Measurements from ENCODE around the gene P2RY6. TPM values are rescaled to one million over a fixed set of nuclear protein-coding genes. Genes with fewer than 3 reads are reported as not detected.

The P2RY6 gene
- total and polyA plus RNA-seq, 12 donors: 0.83 to 13.0 (median 1.8) TPM

- intact Hi-C loops (cut with DNase I): no loop called here
- TF ChIP-seq CTCF (IDR thresholded peaks at IDR 0.05): peak in 6 of 9 donors; percentile 19 to 52 (median 34)
- H3K9me3 ChIP-seq: no peaks in the 10 kb centered on the region
- H3K4me1 ChIP-seq: peaks cover 48 to 98% (median 92%) of the 10 kb centered on the region in 9 donors
- DNase-seq (no peak), ATAC-seq (peak in 1 of 8 donors; percentile 4)
- 54 to 64% methylated on average over 3 of the region's 3 CpGs for WGBS, 2 donors
- peaks cover 0 to 9% (median 0%) of the 10 kb centered on the region in 9 donors for H3K36me3 ChIP-seq
- no peaks in the 10 kb centered on the region for H3K27me3 ChIP-seq
- peak overlapping the region; percentile 28 to 79 (median 57) for H3K27ac ChIP-seq
- no peak overlapping the region for H3K4me3 ChIP-seq
Observed at GRCh38 chr11:73330569-73331093, 58.5 kb downstream of the P2RY6 start.

GRCh38 chr11:73331138-73331916 lies 59.2 kb downstream of the P2RY6 start:
- H3K9me3 ChIP-seq: no peaks in the 10 kb centered on the region
- ATAC-seq (peak in 1 of 8 donors; percentile 21), DNase-seq (peak in 1 of 2 donors; percentile 57)
- TF ChIP-seq CTCF (IDR thresholded peaks at IDR 0.05): no peak
- H3K4me3 ChIP-seq: no peak overlapping the region
- H3K27ac ChIP-seq: peak overlapping the region; percentile 28 to 79 (median 57)
- no peaks in the 10 kb centered on the region for H3K27me3 ChIP-seq
- H3K4me1 ChIP-seq: peaks cover 48 to 98% (median 90%) of the 10 kb centered on the region in 9 donors
- intact Hi-C loops (cut with DNase I): no loop called here
- H3K36me3 ChIP-seq: peaks cover 0 to 7% (median 0%) of the 10 kb centered on the region in 9 donors
- 47 to 50% methylated on average over 4 of the region's 4 CpGs for WGBS, 2 donors

GRCh38 chr11:73333173-73333572 lies 61.0 kb downstream of the P2RY6 start:
- Histone ChIP-seq H3K27ac (peak overlapping the region in 9 of 10 donors; percentile 62 to 90 (median 80)), H3K27me3 (no peaks in the 10 kb centered on the region), H3K9me3 (no peaks in the 10 kb centered on the region), H3K4me1 (peaks cover 37 to 95% (median 73%) of the 10 kb centered on the region in 9 donors), H3K36me3 (peaks cover 0 to 13% (median 0%) of the 10 kb centered on the region in 9 donors), H3K4me3 (no peak overlapping the region)
- 79 to 84% methylated on average over 11 of the region's 11 CpGs for WGBS, 2 donors
- TF ChIP-seq CTCF (IDR thresholded peaks at IDR 0.05): no peak
- intact Hi-C loops (cut with DNase I): no loop called here
- ATAC-seq (no peak), DNase-seq (no peak)

GRCh38 chr11:73333640-73334383 lies 61.7 kb downstream of the P2RY6 start:
- Histone ChIP-seq H3K9me3 (no peaks in the 10 kb centered on the region), H3K36me3 (peaks cover 0 to 13% (median 0%) of the 10 kb centered on the region in 9 donors), H3K27me3 (no peaks in the 10 kb centered on the region), H3K4me1 (peaks cover 37 to 95% (median 66%) of the 10 kb centered on the region in 9 donors), H3K4me3 (peak overlapping the region in 2 of 10 donors; percentile 16 to 17), H3K27ac (peak overlapping the region; percentile 45 to 90 (median 78))
- TF ChIP-seq CTCF (IDR thresholded peaks at IDR 0.05): no peak
- WGBS, 2 donors: 61% methylated on average over 4 of the region's 4 CpGs
- intact Hi-C loops (cut with DNase I): loop anchor here in 3 of 10 donors (1.0 to 2.0 kb wide), 2 partner anchors 27 kb away; no protein-coding TSS in a partner anchor
- no peak for DNase-seq
- ATAC-seq: peak in 3 of 8 donors; percentile 1 to 23 (median 2)

Measured in heart right ventricle (tissue), 16 donors.